ENCODE data around the gene SHBG.

- TF ChIP-seq CTCF (IDR thresholded peaks at IDR 0.05; ENCODE audit: low read depth, low read length) (no peak), POLR2A (IDR thresholded peaks at IDR 0.05; ENCODE audit: extremely low read depth, insufficient read length) (no peak)
- TF ChIP-seq, protein P1, sequence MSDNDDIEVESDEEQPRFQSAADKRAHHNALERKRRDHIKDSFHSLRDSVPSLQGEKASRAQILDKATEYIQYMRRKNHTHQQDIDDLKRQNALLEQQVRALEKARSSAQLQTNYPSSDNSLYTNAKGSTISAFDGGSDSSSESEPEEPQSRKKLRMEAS (IDR thresholded peaks at IDR 0.05; ENCODE audit: low read depth, low read length): no peak
These were observed 2.4 kb upstream of the SHBG start, which contains the start of gene SAT2 for GRCh38 chr17:7627250-7628121.
